ENCODE measurements around the gene ANKRD44. TPM values are rescaled to one million over a fixed set of nuclear protein-coding genes. Genes with fewer than 3 reads are reported as not detected.

Gene ANKRD44
- total RNA-seq, 1 donor from 2014 or later, result 21.4 TPM

GRCh38 chr2:197163712-197164140 lies 146.9 kb downstream of the ANKRD44 start:
- H3K4me3 Mint-ChIP-seq (ENCODE audit: unreplicated experiment), result no peak overlapping the region
- no peak for DNase-seq (ENCODE audit: low spot score)
- H3K4me1 Mint-ChIP-seq (ENCODE audit: low read depth), result peaks cover 40% of the 10 kb centered on the region
- no peaks in the 10 kb centered on the region for H3K9me3 Mint-ChIP-seq (ENCODE audit: low read depth)
- H3K36me3 Mint-ChIP-seq (ENCODE audit: low read depth), result no peaks in the 10 kb centered on the region
- TF ChIP-seq CTCF (IDR thresholded peaks at IDR 0.05), result no peak
- no peaks in the 10 kb centered on the region for H3K27me3 Mint-ChIP-seq (ENCODE audit: low read depth)
- H3K27ac Mint-ChIP-seq (ENCODE audit: unreplicated experiment), result no peak overlapping the region

- no peaks in the 10 kb centered on the region for H3K27me3 Mint-ChIP-seq (ENCODE audit: low read depth)
- TF ChIP-seq CTCF (IDR thresholded peaks at IDR 0.05), result no peak
- H3K4me3 Mint-ChIP-seq (ENCODE audit: unreplicated experiment), result no peak overlapping the region
- DNase-seq (ENCODE audit: low spot score), result no peak
- H3K36me3 Mint-ChIP-seq (ENCODE audit: low read depth), result no peaks in the 10 kb centered on the region
- H3K9me3 Mint-ChIP-seq (ENCODE audit: low read depth), result no peaks in the 10 kb centered on the region
- H3K27ac Mint-ChIP-seq (ENCODE audit: unreplicated experiment), result peak overlapping the region; percentile 22
- H3K4me1 Mint-ChIP-seq (ENCODE audit: low read depth), result peaks cover 46% of the 10 kb centered on the region
Measured at GRCh38 chr2:197161774-197162173, 148.8 kb downstream of the ANKRD44 start.

- TF ChIP-seq CTCF (IDR thresholded peaks at IDR 0.05), result no peak
- H3K9me3 Mint-ChIP-seq (ENCODE audit: low read depth), result peaks cover 6% of the 10 kb centered on the region
- H3K4me3 Mint-ChIP-seq (ENCODE audit: unreplicated experiment), result no peak overlapping the region
- H3K4me1 Mint-ChIP-seq (ENCODE audit: low read depth), result peaks cover 43% of the 10 kb centered on the region
- H3K27ac Mint-ChIP-seq (ENCODE audit: unreplicated experiment), result peak overlapping the region; percentile 88
- no peak for DNase-seq (ENCODE audit: low spot score)
- peaks cover 2% of the 10 kb centered on the region for H3K36me3 Mint-ChIP-seq (ENCODE audit: low read depth)
- H3K27me3 Mint-ChIP-seq (ENCODE audit: low read depth), result no peaks in the 10 kb centered on the region
Measured at GRCh38 chr2:197159661-197160211, 150.8 kb downstream of the ANKRD44 start.

GRCh38 chr2:197158591-197159550 lies 151.7 kb downstream of the ANKRD44 start:
- no peak overlapping the region for H3K4me3 Mint-ChIP-seq (ENCODE audit: unreplicated experiment)
- peaks cover 6% of the 10 kb centered on the region for H3K9me3 Mint-ChIP-seq (ENCODE audit: low read depth)
- peaks cover 2% of the 10 kb centered on the region for H3K36me3 Mint-ChIP-seq (ENCODE audit: low read depth)
- no peaks in the 10 kb centered on the region for H3K27me3 Mint-ChIP-seq (ENCODE audit: low read depth)
- no peak for TF ChIP-seq CTCF (IDR thresholded peaks at IDR 0.05)
- H3K4me1 Mint-ChIP-seq (ENCODE audit: low read depth), result peaks cover 40% of the 10 kb centered on the region
- peak overlapping the region; percentile 88 for H3K27ac Mint-ChIP-seq (ENCODE audit: unreplicated experiment)
- no peak for DNase-seq (ENCODE audit: low spot score)

GRCh38 chr2:197157879-197158537 lies 152.6 kb downstream of the ANKRD44 start:
- TF ChIP-seq CTCF (IDR thresholded peaks at IDR 0.05), result no peak
- Mint-ChIP-seq H3K36me3 (ENCODE audit: low read depth) (peaks cover 2% of the 10 kb centered on the region), H3K9me3 (ENCODE audit: low read depth) (peaks cover 6% of the 10 kb centered on the region), H3K4me1 (ENCODE audit: low read depth) (peaks cover 49% of the 10 kb centered on the region), H3K4me3 (ENCODE audit: unreplicated experiment) (no peak overlapping the region), H3K27me3 (ENCODE audit: low read depth) (no peaks in the 10 kb centered on the region), H3K27ac (ENCODE audit: unreplicated experiment) (peak overlapping the region; percentile 88)
- no peak for DNase-seq (ENCODE audit: low spot score)

Measured in chondrocyte (in vitro differentiated cells).